Activated T-cell treated with anti-CD3 and anti-CD28 coated beads, Interleukin-2, amount 50 U/mL, for 4 hours (primary cell): ENCODE results near the gene CYP27C1. TPM values are rescaled to one million over a fixed set of nuclear protein-coding genes. Genes with fewer than 3 reads are reported as not detected.
A peak's percentile ranks its signal among the peaks of the same experiment; 100 is the strongest.
"Not testable (repeated sequence)": the region's sequence is repeated elsewhere in the genome, so short reads cannot be mapped to it uniquely, and the experiment has no call there.

Experiments
- ATAC-seq, 2 donors: fragments of 200-7000 bp; cut with Tn5 transposase; one replicate each; pipeline ENCODE4 v1.10.0; 2021
- DNase-seq: peaks from one replicate; pipeline ENCODE4 v3.0.0-alpha.2; 2020
- H3K27me3 Mint-ChIP-seq: one replicate; pipeline ENCODE4 v1.8.0; 2021; ENCODE audit warnings: low read depth, mixed read lengths
- H3K36me3 Mint-ChIP-seq: one replicate; pipeline ENCODE4 v1.8.0; 2022; ENCODE audit warnings: mixed read lengths; ENCODE audit not compliant: insufficient read depth
- H3K4me1 Mint-ChIP-seq: one replicate; pipeline ENCODE4 v1.8.0; 2021; ENCODE audit warnings: low read depth, mixed read lengths
- H3K4me3 Mint-ChIP-seq: one replicate; pipeline ENCODE4 v1.8.0; 2021; ENCODE audit warnings: mild to moderate bottlenecking, moderate library complexity, mixed read lengths
- H3K9me3 Mint-ChIP-seq: one replicate; pipeline ENCODE4 v1.8.0; 2021; ENCODE audit warnings: mixed read lengths
- total RNA-seq, 3 donors: library from RNA; stranded (reverse); gene quantifications; one replicate each; pipeline ENCODE4 v1.2.1, GENCODE V29; 2021

The CYP27C1 gene
- total RNA-seq, 3 donors from 2014 or later = not detected

DNA sequence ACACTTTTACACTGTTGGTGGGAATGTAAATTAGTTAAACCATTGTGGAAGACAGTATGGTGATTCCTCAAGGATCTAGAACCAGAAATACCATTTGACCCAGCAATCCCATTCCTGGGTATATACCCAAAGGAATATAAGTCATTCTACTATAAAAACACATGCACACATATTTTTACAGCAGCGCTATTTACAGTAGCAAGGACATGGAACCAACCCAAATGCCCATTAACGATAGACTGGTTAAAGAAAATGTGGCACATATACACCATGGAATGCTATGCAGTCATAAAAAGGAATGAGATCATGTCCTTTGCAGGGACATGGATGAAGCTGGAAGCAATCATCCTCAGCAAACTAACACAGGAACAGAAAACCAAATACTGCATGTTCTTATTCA is 5.9 kb downstream of the CYP27C1 start:
- H3K36me3 Mint-ChIP-seq, ATAC-seq, DNase-seq, H3K4me3 Mint-ChIP-seq, H3K9me3 Mint-ChIP-seq, H3K4me1 Mint-ChIP-seq: not testable (repeated sequence)
- H3K27me3 Mint-ChIP-seq = peaks cover 70% of the 10 kb centered on the region

DNA sequence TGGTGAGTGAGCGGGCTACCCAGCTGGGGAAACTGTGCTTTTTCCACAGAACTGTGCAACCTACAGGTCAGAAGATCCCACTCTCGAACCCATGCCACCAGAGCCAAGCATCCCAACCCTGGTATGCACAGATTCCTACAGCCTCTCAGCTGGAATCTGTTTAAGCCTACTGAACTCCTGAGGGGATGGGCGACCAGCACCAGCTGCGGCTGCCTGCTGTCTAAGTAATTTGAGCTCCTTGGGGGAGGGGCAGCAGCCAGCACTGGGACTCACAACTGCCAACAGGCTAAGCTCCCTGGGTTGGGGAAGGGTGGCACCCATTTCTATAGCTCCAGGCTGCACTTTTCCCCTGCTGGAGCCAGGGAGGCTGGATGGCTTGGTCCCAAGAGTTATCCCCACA is 11.8 kb downstream of the CYP27C1 start:
- Mint-ChIP-seq H3K4me1 (no peaks in the 10 kb centered on the region), H3K27me3 (peaks cover 55% of the 10 kb centered on the region), H3K9me3 (no peaks in the 10 kb centered on the region), H3K36me3 (no peaks in the 10 kb centered on the region), H3K4me3 (no peak overlapping the region)
- DNase-seq (no peak), ATAC-seq (no peak)

DNA sequence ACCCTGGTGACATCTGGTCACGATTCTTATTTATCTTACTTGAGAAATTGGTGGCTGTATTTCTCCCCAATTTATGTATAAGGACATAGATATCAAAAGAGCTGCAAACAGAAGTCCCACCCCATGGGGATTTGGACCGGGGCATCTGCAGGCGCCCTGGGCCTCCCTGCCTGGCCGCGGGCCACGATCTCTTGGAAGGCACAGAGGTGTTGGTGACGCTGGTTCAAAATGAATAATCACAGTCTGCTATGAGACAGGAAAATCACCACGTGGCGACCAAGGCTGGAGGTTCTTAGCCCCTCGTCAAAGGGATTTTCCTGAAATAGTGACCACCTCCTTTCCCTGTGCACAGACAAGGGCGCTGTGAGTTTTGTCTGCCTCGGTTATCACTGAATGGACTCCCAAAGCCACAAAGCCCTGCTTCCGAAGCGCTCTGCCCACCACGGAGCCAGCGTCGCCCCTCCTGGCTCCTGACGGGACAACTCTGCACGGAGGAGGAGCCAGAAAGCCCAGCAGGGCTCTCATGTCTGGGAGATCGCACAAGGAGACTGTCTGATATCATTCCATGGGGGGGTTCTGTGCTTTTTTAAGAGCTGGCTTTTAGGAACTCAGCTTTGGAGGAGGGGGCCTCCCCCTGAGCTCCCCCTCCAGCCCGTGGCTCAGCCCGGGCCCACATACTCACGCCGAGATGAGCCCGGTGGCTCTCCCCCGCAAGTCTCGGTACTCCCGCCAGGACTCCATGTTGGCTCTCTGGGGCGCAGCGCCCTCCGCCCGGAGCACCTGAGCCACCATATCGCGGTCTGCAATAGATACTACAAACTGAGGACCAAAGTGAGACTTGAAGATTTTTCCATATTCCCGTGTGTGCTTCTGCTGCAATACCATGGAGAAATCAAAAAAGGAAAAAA is 14.6 kb downstream of the CYP27C1 start:
- no peak for ATAC-seq

DNA sequence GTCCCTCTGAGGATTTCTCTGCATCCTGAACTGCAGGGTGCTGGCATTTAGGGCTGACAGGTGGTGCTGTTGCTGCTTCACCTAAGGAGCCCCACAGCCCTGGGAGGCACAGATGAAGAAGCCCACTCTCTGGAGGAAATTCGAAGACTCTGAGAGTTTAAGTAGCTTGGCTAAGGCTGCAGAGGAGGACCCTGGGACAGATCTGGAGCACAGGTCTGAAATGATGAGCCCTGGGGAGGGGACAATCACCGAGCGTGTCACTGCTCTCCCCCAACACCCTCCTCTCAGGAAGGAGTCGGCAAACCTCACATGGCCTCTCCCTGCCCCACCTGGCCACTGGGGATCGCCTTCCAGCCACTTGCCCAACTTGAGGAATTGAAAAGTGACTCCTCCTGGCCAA is 18.6 kb downstream of the CYP27C1 start:
- Mint-ChIP-seq H3K4me1 (peaks cover 4% of the 10 kb centered on the region), H3K27me3 (peaks cover 18% of the 10 kb centered on the region), H3K36me3 (no peaks in the 10 kb centered on the region), H3K9me3 (no peaks in the 10 kb centered on the region), H3K4me3 (no peak overlapping the region)
- ATAC-seq (no peak), DNase-seq (no peak)

More for the DNA sequence above, 14.6 kb downstream of the CYP27C1 start:
- Mint-ChIP-seq H3K4me1 (no peaks in the 10 kb centered on the region), H3K27me3 (peaks cover 35% of the 10 kb centered on the region), H3K9me3 (no peaks in the 10 kb centered on the region), H3K36me3 (no peaks in the 10 kb centered on the region), H3K4me3 (no peak overlapping the region)
- no peak for DNase-seq

DNA sequence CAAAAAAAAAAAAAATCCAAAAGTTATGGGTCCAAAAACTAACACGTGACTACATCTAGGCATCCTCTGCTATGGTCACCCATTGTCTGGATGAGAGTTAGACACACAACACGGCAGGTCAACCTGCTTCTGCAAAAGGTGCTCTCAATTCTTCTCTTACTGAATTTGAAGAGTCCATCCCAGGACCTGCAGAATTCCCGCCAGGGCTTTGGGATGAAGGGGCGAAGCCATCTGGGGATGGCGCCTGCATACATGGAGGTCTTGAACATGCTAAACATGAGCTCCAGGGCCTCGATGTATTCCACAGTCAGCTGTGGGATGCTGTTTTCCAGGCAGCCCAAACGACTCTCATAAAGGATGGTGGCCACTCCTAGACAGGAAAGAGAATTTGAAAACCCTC is 19.1 kb downstream of the CYP27C1 start:
- no peak for DNase-seq
- no peak overlapping the region for H3K4me3 Mint-ChIP-seq
- no peaks in the 10 kb centered on the region for H3K9me3 Mint-ChIP-seq
- ATAC-seq = no peak
- H3K27me3 Mint-ChIP-seq = peaks cover 14% of the 10 kb centered on the region
- H3K4me1 Mint-ChIP-seq = peaks cover 4% of the 10 kb centered on the region
- no peaks in the 10 kb centered on the region for H3K36me3 Mint-ChIP-seq

- no peaks in the 10 kb centered on the region for H3K36me3 Mint-ChIP-seq
- DNase-seq (no peak), ATAC-seq (no peak)
- H3K27me3 Mint-ChIP-seq = peaks cover 6% of the 10 kb centered on the region
- peaks cover 4% of the 10 kb centered on the region for H3K4me1 Mint-ChIP-seq
- H3K4me3 Mint-ChIP-seq = no peak overlapping the region
- H3K9me3 Mint-ChIP-seq = no peaks in the 10 kb centered on the region
These were observed 20.9 kb downstream of the CYP27C1 start for GRCh38 chr2:127199223-127199622.

DNA sequence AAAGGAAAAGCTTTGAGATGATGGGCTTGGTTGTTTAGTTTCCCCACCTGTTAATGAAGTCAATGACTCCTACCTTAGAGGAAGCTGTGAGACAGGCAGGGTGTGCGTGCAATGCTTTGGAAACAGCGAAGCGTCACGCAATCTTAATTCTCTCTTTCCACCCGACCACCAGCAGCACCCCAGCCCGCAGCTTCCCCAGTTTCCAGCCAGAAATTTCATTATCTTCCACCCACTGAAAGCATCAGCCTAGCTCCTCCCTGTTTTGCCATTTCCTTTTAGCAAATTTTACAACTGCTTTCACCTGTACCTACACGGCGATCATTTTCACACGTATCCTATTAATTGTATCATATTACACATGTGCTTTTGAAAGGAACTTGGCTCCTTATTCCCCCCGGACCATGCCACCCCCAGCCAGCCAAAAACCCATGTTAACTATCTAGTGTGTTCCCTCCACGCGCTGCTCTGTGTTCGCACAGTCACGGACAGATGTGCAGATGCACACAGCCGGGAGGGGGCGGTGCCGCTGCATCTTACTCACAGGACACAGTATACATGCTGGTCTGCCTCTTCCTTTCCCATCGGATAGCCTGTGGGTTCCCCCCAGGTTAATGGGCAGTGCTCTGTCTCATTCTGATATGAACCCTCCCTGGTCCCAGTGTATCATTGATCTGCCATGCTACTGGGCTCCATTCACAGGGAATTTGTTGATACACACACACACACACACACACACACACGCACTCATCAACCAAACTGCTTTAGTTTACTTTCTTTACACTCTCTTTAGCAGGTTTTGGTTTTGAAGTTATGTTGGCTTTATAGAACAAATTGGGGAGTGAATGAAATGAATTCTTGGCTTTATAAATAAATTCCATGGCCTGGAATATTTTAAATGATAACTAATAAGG is 22.4 kb downstream of the CYP27C1 start:
- no peaks in the 10 kb centered on the region for H3K9me3 Mint-ChIP-seq
- peaks cover 2% of the 10 kb centered on the region for H3K27me3 Mint-ChIP-seq
- peak; percentile 43 for DNase-seq
- ATAC-seq = peak; percentile 92
- peaks cover 4% of the 10 kb centered on the region for H3K4me1 Mint-ChIP-seq
- peak overlapping the region; percentile 80 for H3K4me3 Mint-ChIP-seq
- H3K36me3 Mint-ChIP-seq = no peaks in the 10 kb centered on the region

DNA sequence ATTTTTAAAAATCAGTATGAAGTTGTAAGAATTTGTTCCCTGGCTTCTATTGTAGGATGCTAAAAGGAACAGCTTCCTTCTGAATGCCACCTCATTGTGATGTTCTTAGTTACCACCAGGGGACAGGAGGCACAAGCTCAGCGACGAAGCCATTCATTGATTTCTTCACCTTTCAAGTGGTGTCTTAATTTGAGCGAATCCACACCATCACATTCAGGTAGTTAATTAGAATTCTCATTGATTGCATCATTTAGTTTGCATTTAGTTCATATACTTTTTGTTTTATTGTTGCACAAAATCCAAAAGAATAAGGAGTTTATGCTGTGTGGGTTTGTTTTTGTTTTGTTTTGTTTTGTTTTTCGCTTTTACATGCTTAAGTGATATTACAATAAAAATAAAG is 23.1 kb downstream of the CYP27C1 start:
- no peak for DNase-seq
- H3K4me3 Mint-ChIP-seq = peak overlapping the region; percentile 80

DNA sequence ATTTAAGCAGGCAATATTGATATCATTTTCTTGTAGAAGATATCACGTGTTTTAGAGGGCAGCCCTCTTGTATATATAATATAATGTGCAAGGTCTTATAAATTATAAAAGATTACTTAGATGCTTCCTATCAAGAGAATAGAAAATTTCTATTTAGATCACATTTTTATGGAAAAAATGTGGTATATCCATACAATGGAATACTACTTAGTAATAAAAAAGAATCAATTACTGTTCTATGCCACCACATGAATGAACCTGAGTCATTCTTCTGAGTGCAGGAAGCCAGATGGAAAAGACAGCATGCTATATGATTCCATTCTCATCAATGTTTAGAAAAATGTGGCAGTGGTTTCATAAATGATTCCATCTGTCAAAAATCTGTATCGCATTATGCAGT is 23.6 kb downstream of the CYP27C1 start:
- Mint-ChIP-seq H3K9me3 (no peaks in the 10 kb centered on the region), H3K36me3 (no peaks in the 10 kb centered on the region), H3K4me3 (no peak overlapping the region), H3K27me3 (peaks cover 2% of the 10 kb centered on the region), H3K4me1 (peaks cover 4% of the 10 kb centered on the region)
- ATAC-seq = no peak
- no peak for DNase-seq

More for the DNA sequence above, 23.1 kb downstream of the CYP27C1 start:
- Mint-ChIP-seq H3K36me3 (no peaks in the 10 kb centered on the region), H3K4me1 (peaks cover 4% of the 10 kb centered on the region), H3K9me3 (no peaks in the 10 kb centered on the region), H3K27me3 (peaks cover 2% of the 10 kb centered on the region)
- ATAC-seq = no peak

DNA sequence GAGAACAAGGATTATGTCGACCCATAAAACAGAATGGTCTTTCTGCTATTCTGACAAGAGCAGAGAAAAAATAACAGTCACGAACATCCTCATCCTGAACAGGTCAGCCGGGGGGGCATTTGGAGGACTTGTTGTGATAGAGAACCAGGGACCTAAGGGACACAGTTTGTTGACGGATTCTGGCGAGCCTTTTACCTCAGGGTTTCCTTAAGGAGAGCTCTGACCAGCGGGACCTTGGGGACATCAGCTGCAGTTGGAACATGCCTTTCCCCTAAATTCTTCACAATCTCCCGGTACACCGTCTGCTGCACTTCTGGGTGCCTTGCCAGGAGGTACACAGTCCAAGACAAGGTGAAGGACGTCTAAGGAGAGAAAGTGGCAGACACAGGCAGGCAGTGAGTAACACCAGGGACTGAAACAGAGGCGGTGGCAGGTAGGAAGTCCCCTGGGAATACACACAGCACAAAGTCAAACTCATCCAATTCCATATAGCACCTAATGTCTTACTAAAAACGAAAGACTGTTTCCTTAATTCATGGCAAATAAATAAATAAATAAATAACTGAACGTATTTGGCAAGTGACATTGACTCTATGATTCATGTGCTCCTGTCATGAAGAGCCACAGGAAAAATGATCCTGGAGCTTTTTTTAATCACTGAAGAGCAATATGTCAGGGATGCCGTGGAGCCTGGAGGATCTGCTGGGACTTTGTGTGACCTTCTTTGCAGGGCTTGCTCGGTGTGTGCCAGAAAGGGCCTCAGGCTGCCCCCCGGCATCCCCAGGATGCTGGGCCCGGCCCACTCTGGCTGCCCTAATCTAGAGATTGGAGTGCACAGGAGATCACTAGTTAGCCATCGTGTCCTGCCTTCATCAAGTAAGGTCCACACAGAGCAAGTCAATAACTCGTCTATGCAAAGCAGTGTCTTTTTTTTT is 24.7 kb downstream of the CYP27C1 start:
- Mint-ChIP-seq H3K9me3 (no peaks in the 10 kb centered on the region), H3K4me3 (no peak overlapping the region), H3K4me1 (peaks cover 4% of the 10 kb centered on the region), H3K36me3 (no peaks in the 10 kb centered on the region), H3K27me3 (no peaks in the 10 kb centered on the region)
- DNase-seq = no peak
- ATAC-seq = no peak

DNA sequence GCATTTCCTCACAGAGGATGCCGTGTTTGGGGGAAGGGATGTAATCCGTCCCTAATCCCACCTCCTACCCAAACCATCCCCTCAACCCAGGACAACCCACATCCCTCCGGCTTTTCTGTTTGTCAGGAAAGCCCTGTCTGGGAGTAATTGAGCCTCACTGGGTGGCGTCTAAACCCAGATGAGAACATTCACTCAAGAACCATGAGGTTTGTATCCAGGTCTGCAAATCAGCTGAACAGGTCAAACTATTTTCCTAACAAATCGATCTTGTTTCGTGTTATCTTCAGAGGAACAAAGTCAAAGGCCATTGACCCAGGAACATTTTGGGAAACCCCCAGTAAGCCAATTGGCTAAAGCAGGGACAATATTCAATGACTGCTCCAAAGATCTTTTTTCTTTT is 25.7 kb downstream of the CYP27C1 start:
- ATAC-seq (no peak), DNase-seq (no peak)
- no peaks in the 10 kb centered on the region for H3K36me3 Mint-ChIP-seq
- H3K9me3 Mint-ChIP-seq = peaks cover 6% of the 10 kb centered on the region
- no peaks in the 10 kb centered on the region for H3K27me3 Mint-ChIP-seq
- no peak overlapping the region for H3K4me3 Mint-ChIP-seq
- H3K4me1 Mint-ChIP-seq = peaks cover 4% of the 10 kb centered on the region

DNA sequence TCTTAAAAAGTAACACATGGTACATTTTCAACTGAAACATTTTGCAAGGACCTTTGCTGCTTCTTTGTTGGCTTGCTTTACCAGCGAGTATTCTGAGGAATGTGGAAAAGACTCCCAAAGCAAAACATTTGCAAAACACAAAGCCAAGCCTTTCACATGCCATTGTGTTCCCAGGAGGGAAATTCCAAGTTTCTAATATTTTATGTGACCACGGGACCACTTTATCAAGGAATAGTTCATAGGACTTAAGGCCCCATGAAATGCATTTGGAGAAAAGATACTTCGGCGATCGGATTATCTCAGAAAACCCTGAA is 26.2 kb downstream of the CYP27C1 start:
- DNase-seq = no peak
- peaks cover 6% of the 10 kb centered on the region for H3K9me3 Mint-ChIP-seq
- no peaks in the 10 kb centered on the region for H3K36me3 Mint-ChIP-seq
- no peak overlapping the region for H3K4me3 Mint-ChIP-seq
- no peak for ATAC-seq
- H3K4me1 Mint-ChIP-seq = peaks cover 4% of the 10 kb centered on the region
- H3K27me3 Mint-ChIP-seq = peaks cover under 1% of the 10 kb centered on the region

GRCh38 chr2:127193164-127193966 is 26.7 kb downstream of the CYP27C1 start:
- DNase-seq (no peak), ATAC-seq (no peak)
- H3K9me3 Mint-ChIP-seq = peaks cover 6% of the 10 kb centered on the region
- H3K4me3 Mint-ChIP-seq = no peak overlapping the region
- no peaks in the 10 kb centered on the region for H3K36me3 Mint-ChIP-seq
- H3K4me1 Mint-ChIP-seq = peaks cover 4% of the 10 kb centered on the region
- H3K27me3 Mint-ChIP-seq = peaks cover 6% of the 10 kb centered on the region
